ENCODE results near the gene OPA1.

Gene OPA1

GRCh38 chr3:193665370-193665989 lies 72.5 kb downstream of the OPA1 start:
- peak; percentile 77 for TF ChIP-seq CTCF (conservative IDR thresholded peaks at IDR 0.05; ENCODE audit: low read depth, low read length)
- H3K36me3 ChIP-seq (ENCODE audit: insufficient read depth), result 0 out of 2 replicates have a peak, but pooled peaks cover 2% of the 10 kb centered on the region

GRCh38 chr3:193673845-193674244 lies 80.8 kb downstream of the OPA1 start:
- H4K20me1 ChIP-seq (ENCODE audit: insufficient read depth), result no peaks in the 10 kb centered on the region
- no peaks in the 10 kb centered on the region for H3K27me3 ChIP-seq (ENCODE audit: insufficient read depth, low read depth)
- no peaks in the 10 kb centered on the region for H3K36me3 ChIP-seq (ENCODE audit: insufficient read depth)
- no peak overlapping the region for H3K4me2 ChIP-seq
- TF ChIP-seq CTCF (conservative IDR thresholded peaks at IDR 0.05; ENCODE audit: low read depth, low read length), result no peak
- no peak overlapping the region for H2AFZ ChIP-seq (ENCODE audit: low read depth)
- no peaks in the 10 kb centered on the region for H3K79me2 ChIP-seq (ENCODE audit: insufficient read depth, low read depth)
- no peaks in the 10 kb centered on the region for H3K4me1 ChIP-seq (ENCODE audit: low read depth, poor library complexity, severe bottlenecking)
- H3K4me3 ChIP-seq (IDR thresholded peaks at IDR 0.05; ENCODE audit: insufficient read depth, low read depth, low read length), result no peak overlapping the region
- no peak overlapping the region for H3K27ac ChIP-seq
- no peak overlapping the region for H3K9ac ChIP-seq

More at GRCh38 chr3:193665370-193665989, 72.5 kb downstream of the OPA1 start:
- Histone ChIP-seq H3K27ac (no peak overlapping the region), H3K4me2 (no peak overlapping the region), H3K4me3 (IDR thresholded peaks at IDR 0.05; ENCODE audit: insufficient read depth, low read depth, low read length) (no peak overlapping the region), H3K79me2 (ENCODE audit: insufficient read depth, low read depth) (no peaks in the 10 kb centered on the region), H3K4me1 (ENCODE audit: low read depth, poor library complexity, severe bottlenecking) (no peaks in the 10 kb centered on the region), H3K9ac (no peak overlapping the region), H3K27me3 (ENCODE audit: insufficient read depth, low read depth) (no peaks in the 10 kb centered on the region), H2AFZ (ENCODE audit: low read depth) (no peak overlapping the region), H4K20me1 (ENCODE audit: insufficient read depth) (no peaks in the 10 kb centered on the region)

GRCh38 chr3:193674714-193675113 lies 81.7 kb downstream of the OPA1 start:
- Histone ChIP-seq H3K79me2 (ENCODE audit: insufficient read depth, low read depth) (no peaks in the 10 kb centered on the region), H3K4me3 (IDR thresholded peaks at IDR 0.05; ENCODE audit: insufficient read depth, low read depth, low read length) (no peak overlapping the region), H4K20me1 (ENCODE audit: insufficient read depth) (no peaks in the 10 kb centered on the region), H2AFZ (ENCODE audit: low read depth) (no peak overlapping the region), H3K36me3 (ENCODE audit: insufficient read depth) (no peaks in the 10 kb centered on the region), H3K27me3 (ENCODE audit: insufficient read depth, low read depth) (no peaks in the 10 kb centered on the region), H3K4me2 (no peak overlapping the region), H3K27ac (no peak overlapping the region), H3K9ac (no peak overlapping the region), H3K4me1 (ENCODE audit: low read depth, poor library complexity, severe bottlenecking) (no peaks in the 10 kb centered on the region)
- TF ChIP-seq CTCF (conservative IDR thresholded peaks at IDR 0.05; ENCODE audit: low read depth, low read length), result no peak

- no peak overlapping the region for H3K4me3 ChIP-seq (IDR thresholded peaks at IDR 0.05; ENCODE audit: insufficient read depth, low read depth, low read length)
- no peak overlapping the region for H3K4me2 ChIP-seq
- no peaks in the 10 kb centered on the region for H4K20me1 ChIP-seq (ENCODE audit: insufficient read depth)
- H3K27ac ChIP-seq, result no peak overlapping the region
- no peak overlapping the region for H2AFZ ChIP-seq (ENCODE audit: low read depth)
- no peaks in the 10 kb centered on the region for H3K79me2 ChIP-seq (ENCODE audit: insufficient read depth, low read depth)
- H3K27me3 ChIP-seq (ENCODE audit: insufficient read depth, low read depth), result no peaks in the 10 kb centered on the region
- no peaks in the 10 kb centered on the region for H3K36me3 ChIP-seq (ENCODE audit: insufficient read depth)
- no peak for TF ChIP-seq CTCF (conservative IDR thresholded peaks at IDR 0.05; ENCODE audit: low read depth, low read length)
- H3K4me1 ChIP-seq (ENCODE audit: low read depth, poor library complexity, severe bottlenecking), result no peaks in the 10 kb centered on the region
- H3K9ac ChIP-seq, result no peak overlapping the region
Observed at GRCh38 chr3:193677734-193678133, 84.7 kb downstream of the OPA1 start.

All from KMS-11 (cell line).